ENCODE results near the gene CACNA1G.

GRCh38 chr17:50667259-50668024, 106.9 kb downstream of the CACNA1G start:
- peak; percentile 27 for TF ChIP-seq POLR2A (IDR thresholded peaks at IDR 0.05)
- TF ChIP-seq, protein P1, sequence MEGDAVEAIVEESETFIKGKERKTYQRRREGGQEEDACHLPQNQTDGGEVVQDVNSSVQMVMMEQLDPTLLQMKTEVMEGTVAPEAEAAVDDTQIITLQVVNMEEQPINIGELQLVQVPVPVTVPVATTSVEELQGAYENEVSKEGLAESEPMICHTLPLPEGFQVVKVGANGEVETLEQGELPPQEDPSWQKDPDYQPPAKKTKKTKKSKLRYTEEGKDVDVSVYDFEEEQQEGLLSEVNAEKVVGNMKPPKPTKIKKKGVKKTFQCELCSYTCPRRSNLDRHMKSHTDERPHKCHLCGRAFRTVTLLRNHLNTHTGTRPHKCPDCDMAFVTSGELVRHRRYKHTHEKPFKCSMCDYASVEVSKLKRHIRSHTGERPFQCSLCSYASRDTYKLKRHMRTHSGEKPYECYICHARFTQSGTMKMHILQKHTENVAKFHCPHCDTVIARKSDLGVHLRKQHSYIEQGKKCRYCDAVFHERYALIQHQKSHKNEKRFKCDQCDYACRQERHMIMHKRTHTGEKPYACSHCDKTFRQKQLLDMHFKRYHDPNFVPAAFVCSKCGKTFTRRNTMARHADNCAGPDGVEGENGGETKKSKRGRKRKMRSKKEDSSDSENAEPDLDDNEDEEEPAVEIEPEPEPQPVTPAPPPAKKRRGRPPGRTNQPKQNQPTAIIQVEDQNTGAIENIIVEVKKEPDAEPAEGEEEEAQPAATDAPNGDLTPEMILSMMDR (IDR thresholded peaks at IDR 0.05) = no peak

All from right lobe of liver (tissue), 4 donors.